Measurements from ENCODE around the gene NEK2. TPM values are rescaled to one million over a fixed set of nuclear protein-coding genes. Genes with fewer than 3 reads are reported as not detected.
"Not testable (repeated sequence)": the region's sequence is repeated elsewhere in the genome, so short reads cannot be mapped to it uniquely, and the experiment has no call there.

NEK2 gene
- total and polyA plus RNA-seq, 2 donors (not counting 1 experiment from before 2014, with no cell fraction given), result 0.09 TPM; not detected in 1

GRCh38 chr1:211638246-211638645 is 37.2 kb downstream of the NEK2 start:
- ChIA-PET POLR2A (no interaction called here), CTCF (interaction anchor here (1.0 kb wide), 1 partner anchor 15 kb away, joined by 3 read pairs; no protein-coding TSS in a partner anchor)
- Histone ChIP-seq H3K4me3 (ENCODE audit: control extremely low read depth in 1 of 5, extremely low read depth in 1 of 5, insufficient read depth in 1 of 5, low read depth in 2 of 5, low read length in 4 of 5) (no peak overlapping the region), H3K27me3 (replicated peaks in 1 of 4; ENCODE audit: control extremely low read depth in 1 of 4, control insufficient read depth in 3 of 4, insufficient read depth in 4 of 4, low read length in 3 of 4) (peaks cover 0 to 7% (median 0%) of the 10 kb centered on the region in 4 experiments), H3K4me2 (replicated peaks; ENCODE audit: low read depth, low read length, poor library complexity, severe bottlenecking) (no peak overlapping the region), H3K4me1 (ENCODE audit: control insufficient read depth in 2 of 2, insufficient read depth in 2 of 2, low read length in 2 of 2) (no peaks in the 10 kb centered on the region), H3K9ac (ENCODE audit: low read length) (no peak overlapping the region), H3K27ac (ENCODE audit: low read length in 2 of 2) (no peak overlapping the region), H3K36me3 (replicated peaks in 1 of 2; ENCODE audit: control extremely low read depth in 1 of 2, control insufficient read depth in 1 of 2, extremely low read depth in 1 of 2, insufficient read depth in 2 of 2, low read length in 1 of 2) (no peaks in the 10 kb centered on the region), H4K20me1 (ENCODE audit: control insufficient read depth, insufficient read depth, low read length, poor library complexity, severe bottlenecking) (no peaks in the 10 kb centered on the region), H2AFZ (ENCODE audit: insufficient read depth, low read depth, low read length, poor library complexity, severe bottlenecking) (no peak overlapping the region), H3K9me3 (ENCODE audit: control extremely low read depth in 1 of 3, control insufficient read depth in 2 of 3, insufficient read depth in 1 of 3, low read length in 2 of 3) (no peaks in the 10 kb centered on the region), H3K79me2 (ENCODE audit: control insufficient read depth, insufficient read depth, low read length) (no peaks in the 10 kb centered on the region)
- Mint-ChIP-seq H3K4me1 (no peaks in the 10 kb centered on the region), H3K9me3 (ENCODE audit: insufficient read depth) (no peaks in the 10 kb centered on the region), H3K4me3 (no peak overlapping the region), H3K27ac (no peak overlapping the region), H3K27me3 (peaks cover 15% of the 10 kb centered on the region)
- DNase-seq (no peak), ATAC-seq (ENCODE audit: low read depth) (no peak)
- TF ChIP-seq, protein P1, sequence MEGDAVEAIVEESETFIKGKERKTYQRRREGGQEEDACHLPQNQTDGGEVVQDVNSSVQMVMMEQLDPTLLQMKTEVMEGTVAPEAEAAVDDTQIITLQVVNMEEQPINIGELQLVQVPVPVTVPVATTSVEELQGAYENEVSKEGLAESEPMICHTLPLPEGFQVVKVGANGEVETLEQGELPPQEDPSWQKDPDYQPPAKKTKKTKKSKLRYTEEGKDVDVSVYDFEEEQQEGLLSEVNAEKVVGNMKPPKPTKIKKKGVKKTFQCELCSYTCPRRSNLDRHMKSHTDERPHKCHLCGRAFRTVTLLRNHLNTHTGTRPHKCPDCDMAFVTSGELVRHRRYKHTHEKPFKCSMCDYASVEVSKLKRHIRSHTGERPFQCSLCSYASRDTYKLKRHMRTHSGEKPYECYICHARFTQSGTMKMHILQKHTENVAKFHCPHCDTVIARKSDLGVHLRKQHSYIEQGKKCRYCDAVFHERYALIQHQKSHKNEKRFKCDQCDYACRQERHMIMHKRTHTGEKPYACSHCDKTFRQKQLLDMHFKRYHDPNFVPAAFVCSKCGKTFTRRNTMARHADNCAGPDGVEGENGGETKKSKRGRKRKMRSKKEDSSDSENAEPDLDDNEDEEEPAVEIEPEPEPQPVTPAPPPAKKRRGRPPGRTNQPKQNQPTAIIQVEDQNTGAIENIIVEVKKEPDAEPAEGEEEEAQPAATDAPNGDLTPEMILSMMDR (IDR thresholded peaks at IDR 0.05), result no peak
- no peak for TF ChIP-seq EZH2 (IDR thresholded peaks at IDR 0.05; ENCODE audit: borderline replicate concordance, insufficient read depth, low read depth, low read length, poor library complexity, severe bottlenecking)
- intact Hi-C loops (cut with micrococcal nuclease), result no loop called here
- WGBS (ENCODE audit: insufficient coverage), result 100% methylated on average over 1 of the region's 5 CpGs

DNA sequence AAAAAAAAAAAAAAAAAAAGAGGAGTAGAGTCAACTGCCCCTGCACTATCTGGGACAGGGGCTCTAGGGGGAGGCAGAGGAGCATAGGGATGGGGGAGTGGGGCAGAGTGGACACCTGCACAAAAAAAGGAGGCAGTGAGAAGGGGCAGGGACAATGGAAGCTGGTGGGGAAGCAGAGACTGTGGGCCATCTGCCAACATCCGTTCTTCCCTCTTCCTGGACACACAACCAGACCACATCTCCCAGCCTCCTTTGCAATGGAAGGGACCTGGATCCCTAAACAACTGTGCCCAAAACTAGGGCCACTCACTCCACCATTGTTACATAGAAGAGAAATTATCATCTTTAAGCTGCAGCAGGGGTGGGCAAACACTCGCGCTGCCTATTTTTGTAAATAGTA is 38.4 kb downstream of the NEK2 start:
- intact Hi-C loops (cut with micrococcal nuclease), result no loop called here
- Histone ChIP-seq H3K4me2 (replicated peaks; ENCODE audit: low read depth, low read length, poor library complexity, severe bottlenecking) (no peak overlapping the region), H3K27me3 (replicated peaks in 1 of 4; ENCODE audit: control extremely low read depth in 1 of 4, control insufficient read depth in 3 of 4, insufficient read depth in 4 of 4, low read length in 3 of 4) (peaks cover 0 to 7% (median 0%) of the 10 kb centered on the region in 4 experiments), H3K9me3 (ENCODE audit: control extremely low read depth in 1 of 3, control insufficient read depth in 2 of 3, insufficient read depth in 1 of 3, low read length in 2 of 3) (no peaks in the 10 kb centered on the region), H4K20me1 (ENCODE audit: control insufficient read depth, insufficient read depth, low read length, poor library complexity, severe bottlenecking) (no peaks in the 10 kb centered on the region), H3K27ac (ENCODE audit: low read length in 2 of 2) (no peak overlapping the region), H3K4me1 (ENCODE audit: control insufficient read depth in 2 of 2, insufficient read depth in 2 of 2, low read length in 2 of 2) (no peaks in the 10 kb centered on the region), H3K36me3 (replicated peaks in 1 of 2; ENCODE audit: control extremely low read depth in 1 of 2, control insufficient read depth in 1 of 2, extremely low read depth in 1 of 2, insufficient read depth in 2 of 2, low read length in 1 of 2) (no peaks in the 10 kb centered on the region), H3K9ac (ENCODE audit: low read length) (no peak overlapping the region), H3K79me2 (ENCODE audit: control insufficient read depth, insufficient read depth, low read length) (no peaks in the 10 kb centered on the region), H2AFZ (ENCODE audit: insufficient read depth, low read depth, low read length, poor library complexity, severe bottlenecking) (no peak overlapping the region), H3K4me3 (ENCODE audit: control extremely low read depth in 1 of 5, extremely low read depth in 1 of 5, insufficient read depth in 1 of 5, low read depth in 2 of 5, low read length in 4 of 5) (no peak overlapping the region)
- ChIA-PET POLR2A (no interaction called here), CTCF (no interaction called here)
- TF ChIP-seq, protein P1 (IDR thresholded peaks at IDR 0.05), result no peak
- TF ChIP-seq EZH2 (IDR thresholded peaks at IDR 0.05; ENCODE audit: borderline replicate concordance, insufficient read depth, low read depth, low read length, poor library complexity, severe bottlenecking), result no peak
- no CpG with 5 or more reads among the region's 3 CpGs for WGBS (ENCODE audit: insufficient coverage)
- Mint-ChIP-seq H3K4me1 (no peaks in the 10 kb centered on the region), H3K27ac (no peak overlapping the region), H3K27me3 (peaks cover 21% of the 10 kb centered on the region), H3K4me3 (no peak overlapping the region), H3K9me3 (ENCODE audit: insufficient read depth) (no peaks in the 10 kb centered on the region)
- no peak for DNase-seq
- no peak for ATAC-seq (ENCODE audit: low read depth)

DNA sequence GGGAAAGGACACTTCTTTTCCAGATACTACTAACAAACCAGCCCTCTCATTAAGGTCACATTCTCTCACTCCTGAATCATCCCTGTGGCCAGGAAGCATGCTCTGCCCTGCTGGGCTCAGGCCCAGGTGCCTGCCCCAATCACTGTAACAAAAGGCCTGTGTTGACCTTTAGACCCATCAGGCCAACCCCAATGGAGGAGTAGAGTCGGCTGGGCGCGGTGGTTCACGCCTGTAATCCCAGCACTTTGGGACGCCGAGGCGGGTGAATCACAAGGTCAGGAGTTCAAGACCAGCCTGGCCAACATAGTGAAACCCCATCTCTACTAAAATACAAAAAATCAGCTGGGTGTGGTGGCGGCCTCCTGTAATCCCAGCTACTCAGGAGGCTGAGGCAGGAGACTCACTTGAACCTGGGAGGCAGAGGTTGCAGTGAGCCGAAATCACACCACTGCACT is 38.8 kb downstream of the NEK2 start:
- H3K9me3 ChIP-seq (ENCODE audit: control extremely low read depth in 1 of 3, control insufficient read depth in 2 of 3, insufficient read depth in 1 of 3, low read length in 2 of 3); H3K4me1 ChIP-seq (ENCODE audit: control insufficient read depth in 2 of 2, insufficient read depth in 2 of 2, low read length in 2 of 2); CTCF ChIA-PET; H3K36me3 ChIP-seq (replicated peaks in 1 of 2; ENCODE audit: control extremely low read depth in 1 of 2, control insufficient read depth in 1 of 2, extremely low read depth in 1 of 2, insufficient read depth in 2 of 2, low read length in 1 of 2); H3K4me3 ChIP-seq (ENCODE audit: control extremely low read depth in 1 of 5, extremely low read depth in 1 of 5, insufficient read depth in 1 of 5, low read depth in 2 of 5, low read length in 4 of 5); H4K20me1 ChIP-seq (ENCODE audit: control insufficient read depth, insufficient read depth, low read length, poor library complexity, severe bottlenecking); H3K27ac ChIP-seq (ENCODE audit: low read length in 2 of 2); ATAC-seq (ENCODE audit: low read depth); H3K9ac ChIP-seq (ENCODE audit: low read length); H3K4me3 Mint-ChIP-seq; intact Hi-C loops (cut with micrococcal nuclease); DNase-seq; H2AFZ ChIP-seq (ENCODE audit: insufficient read depth, low read depth, low read length, poor library complexity, severe bottlenecking); H3K4me2 ChIP-seq (replicated peaks; ENCODE audit: low read depth, low read length, poor library complexity, severe bottlenecking); H3K79me2 ChIP-seq (ENCODE audit: control insufficient read depth, insufficient read depth, low read length); H3K27ac Mint-ChIP-seq; POLR2A ChIA-PET; H3K27me3 ChIP-seq (replicated peaks in 1 of 4; ENCODE audit: control extremely low read depth in 1 of 4, control insufficient read depth in 3 of 4, insufficient read depth in 4 of 4, low read length in 3 of 4); H3K4me1 Mint-ChIP-seq; H3K9me3 Mint-ChIP-seq (ENCODE audit: insufficient read depth): not testable (repeated sequence)
- 88% methylated on average over 7 of the region's 9 CpGs for WGBS (ENCODE audit: insufficient coverage)
- H3K27me3 Mint-ChIP-seq, result peaks cover 21% of the 10 kb centered on the region

All from B cell (primary cell).